Measurements from ENCODE around the gene CLMN. TPM values are rescaled to one million over a fixed set of nuclear protein-coding genes. Genes with fewer than 3 reads are reported as not detected.
"Not testable (repeated sequence)": the region's sequence is repeated elsewhere in the genome, so short reads cannot be mapped to it uniquely, and the experiment has no call there.

CLMN gene
- polyA plus RNA-seq, 2 donors, result 1.6 to 2.3 TPM

DNA sequence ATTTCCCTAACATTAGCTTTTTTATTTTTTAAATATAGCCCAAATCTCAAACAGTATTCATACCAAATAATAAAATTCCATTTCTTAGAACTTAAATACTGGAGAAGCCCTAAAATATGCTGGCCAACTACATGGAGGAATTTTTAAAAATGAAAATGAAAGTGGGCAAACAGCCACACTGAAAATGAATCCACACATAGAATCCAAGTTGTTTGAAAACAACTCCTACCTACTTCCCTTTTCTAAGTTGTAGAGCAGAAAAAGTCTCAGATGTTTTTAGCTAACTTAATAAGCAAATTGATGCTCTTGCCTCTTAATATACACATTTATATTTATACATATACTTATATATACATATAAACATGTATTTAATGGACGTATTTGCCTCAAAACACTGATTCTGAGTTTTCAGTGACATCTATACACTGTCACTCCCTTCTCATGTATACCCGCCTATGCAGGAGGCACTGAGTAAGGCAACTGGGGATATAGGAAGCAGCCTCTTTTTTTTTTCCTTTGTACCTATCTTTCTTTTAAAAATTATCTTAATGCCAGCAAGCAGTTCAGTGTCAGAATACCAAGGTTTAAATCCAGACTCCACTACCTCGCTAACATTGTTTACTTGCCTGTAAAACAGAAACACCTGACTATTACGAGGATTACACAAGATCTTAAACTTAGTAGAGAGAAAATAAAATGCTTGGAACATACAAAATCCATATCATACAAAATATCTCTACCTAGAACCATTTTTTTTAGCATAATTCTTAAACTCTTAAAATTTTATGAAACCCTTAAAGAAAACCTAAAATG is 175.7 kb downstream of the CLMN start:
- H3K9me3 ChIP-seq (ENCODE audit: control insufficient read depth in 2 of 2, insufficient read depth in 1 of 2, low read depth in 1 of 2, low read length in 1 of 2), result no peaks in the 10 kb centered on the region
- WGBS, 2 donors, result 65 to 67% methylated on average over 4 of the region's 4 CpGs
- H3K4me3 ChIP-seq (ENCODE audit: low read depth in 1 of 2, low read length in 2 of 2), result no peak overlapping the region
- H3K27ac ChIP-seq (ENCODE audit: low read depth in 2 of 2, low read length in 1 of 2), result no peak overlapping the region
- H3K36me3 ChIP-seq (ENCODE audit: control insufficient read depth in 2 of 2, insufficient read depth in 2 of 2, low read length in 1 of 2), result no peaks in the 10 kb centered on the region
- peaks cover 2 to 3% of the 10 kb centered on the region in 2 donors for H3K4me1 ChIP-seq (ENCODE audit: control insufficient read depth in 2 of 2, insufficient read depth in 2 of 2, low read length in 1 of 2)
- H3K27me3 ChIP-seq (ENCODE audit: control insufficient read depth in 1 of 2, insufficient read depth in 2 of 2, low read length in 2 of 2), result no peaks in the 10 kb centered on the region

- H3K4me3 ChIP-seq (ENCODE audit: low read depth in 1 of 2, low read length in 2 of 2), result no peak overlapping the region
Measured at GRCh38 chr14:95142208-95142607, 177.5 kb downstream of the CLMN start.

DNA sequence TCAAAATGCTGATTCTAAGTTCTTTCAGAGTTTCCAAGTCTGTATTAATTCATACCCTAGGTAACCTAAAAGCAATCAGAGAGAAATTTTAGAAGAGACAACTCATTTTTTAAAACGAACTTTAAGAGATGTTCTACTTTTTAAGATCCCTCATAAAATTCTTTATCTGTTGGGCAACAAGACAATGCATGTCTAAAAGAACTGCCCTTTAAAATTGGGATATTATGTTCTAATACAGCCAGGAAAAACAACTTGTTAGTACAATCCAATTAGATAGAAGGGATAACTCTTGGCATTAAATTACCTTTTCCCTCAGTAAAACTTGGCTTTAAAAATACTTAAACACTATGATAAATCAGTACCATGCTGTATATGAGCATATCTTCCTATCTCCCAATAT is 178.0 kb downstream of the CLMN start:
- Histone ChIP-seq H3K4me3 (ENCODE audit: low read depth in 1 of 2, low read length in 2 of 2) (no peak overlapping the region), H3K27me3 (ENCODE audit: control insufficient read depth in 1 of 2, insufficient read depth in 2 of 2, low read length in 2 of 2) (no peaks in the 10 kb centered on the region), H3K27ac (ENCODE audit: low read depth in 2 of 2, low read length in 1 of 2) (no peak overlapping the region), H3K9me3 (ENCODE audit: control insufficient read depth in 2 of 2, insufficient read depth in 1 of 2, low read depth in 1 of 2, low read length in 1 of 2) (no peaks in the 10 kb centered on the region), H3K36me3 (ENCODE audit: control insufficient read depth in 2 of 2, insufficient read depth in 2 of 2, low read length in 1 of 2) (no peaks in the 10 kb centered on the region), H3K4me1 (ENCODE audit: control insufficient read depth in 2 of 2, insufficient read depth in 2 of 2, low read length in 1 of 2) (peaks cover 0 to under 1% of the 10 kb centered on the region in 2 donors)
- 57 to 58% methylated on average over 1 of the region's 1 CpG for WGBS, 2 donors

More at GRCh38 chr14:95142208-95142607, 177.5 kb downstream of the CLMN start:
- Histone ChIP-seq H3K4me1 (ENCODE audit: control insufficient read depth in 2 of 2, insufficient read depth in 2 of 2, low read length in 1 of 2) (no peaks in the 10 kb centered on the region), H3K27ac (ENCODE audit: low read depth in 2 of 2, low read length in 1 of 2) (no peak overlapping the region), H3K36me3 (ENCODE audit: control insufficient read depth in 2 of 2, insufficient read depth in 2 of 2, low read length in 1 of 2) (no peaks in the 10 kb centered on the region), H3K9me3 (ENCODE audit: control insufficient read depth in 2 of 2, insufficient read depth in 1 of 2, low read depth in 1 of 2, low read length in 1 of 2) (no peaks in the 10 kb centered on the region), H3K27me3 (ENCODE audit: control insufficient read depth in 1 of 2, insufficient read depth in 2 of 2, low read length in 2 of 2) (no peaks in the 10 kb centered on the region)
- 91 to 95% methylated on average over 2 of the region's 2 CpGs for WGBS, 2 donors

- peaks cover 0 to 2% of the 10 kb centered on the region in 2 donors for H3K4me1 ChIP-seq (ENCODE audit: control insufficient read depth in 2 of 2, insufficient read depth in 2 of 2, low read length in 1 of 2)
- peak overlapping the region in 1 of 2 donors; percentile 16 for H3K27ac ChIP-seq (ENCODE audit: low read depth in 2 of 2, low read length in 1 of 2)
- H3K9me3 ChIP-seq (ENCODE audit: control insufficient read depth in 2 of 2, insufficient read depth in 1 of 2, low read depth in 1 of 2, low read length in 1 of 2), result no peaks in the 10 kb centered on the region
- 56 to 57% methylated on average over 5 of the region's 5 CpGs for WGBS, 2 donors
- no peaks in the 10 kb centered on the region for H3K36me3 ChIP-seq (ENCODE audit: control insufficient read depth in 2 of 2, insufficient read depth in 2 of 2, low read length in 1 of 2)
- no peak overlapping the region for H3K4me3 ChIP-seq (ENCODE audit: low read depth in 1 of 2, low read length in 2 of 2)
- no peaks in the 10 kb centered on the region for H3K27me3 ChIP-seq (ENCODE audit: control insufficient read depth in 1 of 2, insufficient read depth in 2 of 2, low read length in 2 of 2)
Measured at GRCh38 chr14:95140060-95140858, 179.4 kb downstream of the CLMN start.

- H3K27ac ChIP-seq (ENCODE audit: low read depth in 2 of 2, low read length in 1 of 2), result no peak overlapping the region
- H3K27me3 ChIP-seq (ENCODE audit: control insufficient read depth in 1 of 2, insufficient read depth in 2 of 2, low read length in 2 of 2), result no peaks in the 10 kb centered on the region
- peaks cover 0 to 2% of the 10 kb centered on the region in 2 donors for H3K4me1 ChIP-seq (ENCODE audit: control insufficient read depth in 2 of 2, insufficient read depth in 2 of 2, low read length in 1 of 2)
- no peak overlapping the region for H3K4me3 ChIP-seq (ENCODE audit: low read depth in 1 of 2, low read length in 2 of 2)
- WGBS, 2 donors, result no CpG with 5 or more reads among the region's 1 CpG
- H3K9me3 ChIP-seq (ENCODE audit: control insufficient read depth in 2 of 2, insufficient read depth in 1 of 2, low read depth in 1 of 2, low read length in 1 of 2), result no peaks in the 10 kb centered on the region
- no peaks in the 10 kb centered on the region for H3K36me3 ChIP-seq (ENCODE audit: control insufficient read depth in 2 of 2, insufficient read depth in 2 of 2, low read length in 1 of 2)
Measured at GRCh38 chr14:95138876-95139275, 180.8 kb downstream of the CLMN start.

- 83 to 86% methylated on average over 4 of the region's 5 CpGs for WGBS, 2 donors
- H3K9me3 ChIP-seq (ENCODE audit: control insufficient read depth in 2 of 2, insufficient read depth in 1 of 2, low read depth in 1 of 2, low read length in 1 of 2); H3K27me3 ChIP-seq (ENCODE audit: control insufficient read depth in 1 of 2, insufficient read depth in 2 of 2, low read length in 2 of 2); H3K36me3 ChIP-seq (ENCODE audit: control insufficient read depth in 2 of 2, insufficient read depth in 2 of 2, low read length in 1 of 2); H3K4me3 ChIP-seq (ENCODE audit: low read depth in 1 of 2, low read length in 2 of 2); H3K4me1 ChIP-seq (ENCODE audit: control insufficient read depth in 2 of 2, insufficient read depth in 2 of 2, low read length in 1 of 2); H3K27ac ChIP-seq (ENCODE audit: low read depth in 2 of 2, low read length in 1 of 2): not testable (repeated sequence)
Measured at GRCh38 chr14:95138455-95138854, 181.3 kb downstream of the CLMN start.

GRCh38 chr14:95137804-95138167 is 181.9 kb downstream of the CLMN start:
- peak overlapping the region in 1 of 2 donors; percentile 21 for H3K27ac ChIP-seq (ENCODE audit: low read depth in 2 of 2, low read length in 1 of 2)
- H3K9me3 ChIP-seq (ENCODE audit: control insufficient read depth in 2 of 2, insufficient read depth in 1 of 2, low read depth in 1 of 2, low read length in 1 of 2), result no peaks in the 10 kb centered on the region
- no peak overlapping the region for H3K4me3 ChIP-seq (ENCODE audit: low read depth in 1 of 2, low read length in 2 of 2)
- peaks cover 0 to 2% of the 10 kb centered on the region in 2 donors for H3K36me3 ChIP-seq (ENCODE audit: control insufficient read depth in 2 of 2, insufficient read depth in 2 of 2, low read length in 1 of 2)
- H3K4me1 ChIP-seq (ENCODE audit: control insufficient read depth in 2 of 2, insufficient read depth in 2 of 2, low read length in 1 of 2), result peaks cover 0 to 2% of the 10 kb centered on the region in 2 donors
- no peaks in the 10 kb centered on the region for H3K27me3 ChIP-seq (ENCODE audit: control insufficient read depth in 1 of 2, insufficient read depth in 2 of 2, low read length in 2 of 2)
- WGBS, 2 donors, result 47 to 48% methylated on average over 5 of the region's 5 CpGs

- Histone ChIP-seq H3K4me3 (ENCODE audit: low read depth in 1 of 2, low read length in 2 of 2) (no peak overlapping the region), H3K4me1 (ENCODE audit: control insufficient read depth in 2 of 2, insufficient read depth in 2 of 2, low read length in 1 of 2) (peaks cover 0 to 2% of the 10 kb centered on the region in 2 donors), H3K36me3 (ENCODE audit: control insufficient read depth in 2 of 2, insufficient read depth in 2 of 2, low read length in 1 of 2) (peaks cover 0 to 4% of the 10 kb centered on the region in 2 donors)
Measured at GRCh38 chr14:95137164-95137803, 182.4 kb downstream of the CLMN start.

DNA sequence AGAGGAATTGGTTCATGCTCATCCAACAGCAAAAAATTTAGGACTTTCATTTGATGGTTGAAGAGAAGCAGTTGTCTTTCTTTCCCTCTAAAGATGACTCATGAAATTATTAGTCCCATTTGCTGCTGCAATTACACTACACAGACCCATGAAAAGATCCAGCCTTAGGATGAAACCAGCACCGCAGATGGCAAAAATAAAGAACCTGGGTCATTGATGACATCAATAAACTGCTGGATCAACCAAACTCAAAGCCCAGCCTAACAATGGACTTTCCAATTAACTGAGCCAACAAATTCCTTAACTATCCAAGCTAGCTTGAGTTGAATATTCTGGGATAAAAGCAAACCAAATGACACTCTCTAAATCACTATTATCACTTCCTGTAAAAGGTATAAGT is 183.1 kb downstream of the CLMN start:
- WGBS, 2 donors, result 79 to 84% methylated on average over 1 of the region's 1 CpG

More at GRCh38 chr14:95137164-95137803, 182.4 kb downstream of the CLMN start:
- peak overlapping the region in 1 of 2 donors; percentile 21 for H3K27ac ChIP-seq (ENCODE audit: low read depth in 2 of 2, low read length in 1 of 2)
- H3K27me3 ChIP-seq (ENCODE audit: control insufficient read depth in 1 of 2, insufficient read depth in 2 of 2, low read length in 2 of 2), result no peaks in the 10 kb centered on the region
- H3K9me3 ChIP-seq (ENCODE audit: control insufficient read depth in 2 of 2, insufficient read depth in 1 of 2, low read depth in 1 of 2, low read length in 1 of 2), result no peaks in the 10 kb centered on the region

More for the DNA sequence above, 183.1 kb downstream of the CLMN start:
- H3K9me3 ChIP-seq (ENCODE audit: control insufficient read depth in 2 of 2, insufficient read depth in 1 of 2, low read depth in 1 of 2, low read length in 1 of 2), result no peaks in the 10 kb centered on the region
- H3K36me3 ChIP-seq (ENCODE audit: control insufficient read depth in 2 of 2, insufficient read depth in 2 of 2, low read length in 1 of 2), result peaks cover 0 to 4% of the 10 kb centered on the region in 2 donors
- H3K27ac ChIP-seq (ENCODE audit: low read depth in 2 of 2, low read length in 1 of 2), result no peak overlapping the region
- no peak overlapping the region for H3K4me3 ChIP-seq (ENCODE audit: low read depth in 1 of 2, low read length in 2 of 2)
- no peaks in the 10 kb centered on the region for H3K27me3 ChIP-seq (ENCODE audit: control insufficient read depth in 1 of 2, insufficient read depth in 2 of 2, low read length in 2 of 2)
- H3K4me1 ChIP-seq (ENCODE audit: control insufficient read depth in 2 of 2, insufficient read depth in 2 of 2, low read length in 1 of 2), result peaks cover 0 to 2% of the 10 kb centered on the region in 2 donors

Measured in esophagus (tissue), 2 donors.